HEK293T (cell line): ENCODE measurements around the gene NAGA.

ENCODE experiments used
- CTCF ChIA-PET: fragments of 350-600 bp; formaldehyde crosslinking; extraction: SDS; loops from one replicate; lab custom pipeline; 2021; ENCODE audit warnings: antibody characterized with exemption, inconsistent platforms; lab: Yijun Ruan, JAX
- POLR2A ChIA-PET: fragments of 350-600 bp; formaldehyde crosslinking; extraction: SDS; loops from one replicate; lab custom pipeline; 2020; ENCODE audit warnings: antibody characterized with exemption, inconsistent platforms; lab: Yijun Ruan, JAX
- DNase-seq: peaks from one replicate; pipeline ENCODE4 v3.0.0; 2012; ENCODE audit warnings: mixed read lengths; ENCODE audit errors: extremely low spot score
- ARNT ChIP-seq: fragments of 450-650 bp; IDR thresholded peaks from 2 replicates; pipeline ENCODE4 v1.6.1; 2017; ENCODE audit warnings: mild to moderate bottlenecking
- BHLHE40 ChIP-seq: fragments of 450-650 bp; IDR thresholded peaks from 2 replicates; pipeline ENCODE4 v1.6.1; 2016; ENCODE audit warnings: mild to moderate bottlenecking, moderate library complexity, borderline replicate concordance
- CTBP1 ChIP-seq: fragments of 450-650 bp; IDR thresholded peaks from 2 replicates; pipeline ENCODE4 v1.6.1; 2016; ENCODE audit warnings: borderline replicate concordance
- ELF4 ChIP-seq: fragments of 450-650 bp; IDR thresholded peaks from 2 replicates; pipeline ENCODE4 v1.6.1; 2017; ENCODE audit warnings: antibody characterized with exemption
- FOXA1 ChIP-seq: fragments of 450-650 bp; IDR thresholded peaks from 2 replicates; pipeline ENCODE4 v1.6.1; 2016; ENCODE audit warnings: mild to moderate bottlenecking
- FOXK2 ChIP-seq: fragments of 450-650 bp; IDR thresholded peaks from 2 replicates; pipeline ENCODE4 v1.6.1; 2016; ENCODE audit warnings: mild to moderate bottlenecking
- FOXM1 ChIP-seq: fragments of 450-650 bp; IDR thresholded peaks from 2 replicates; pipeline ENCODE4 v1.6.1; 2017; ENCODE audit warnings: mild to moderate bottlenecking, borderline replicate concordance
- HDGF ChIP-seq: fragments of 450-650 bp; IDR thresholded peaks from 2 replicates; pipeline ENCODE4 v1.6.1; 2017; ENCODE audit warnings: antibody characterized with exemption, borderline replicate concordance
- L3MBTL2 ChIP-seq: fragments of 450-650 bp; conservative IDR thresholded peaks from 2 replicates; pipeline ENCODE4 v1.6.1; 2016; ENCODE audit warnings: mild to moderate bottlenecking
- LEF1 ChIP-seq: fragments of 450-650 bp; IDR thresholded peaks from 2 replicates; pipeline ENCODE4 v1.6.1; 2017; ENCODE audit warnings: mild to moderate bottlenecking, borderline replicate concordance
- NFRKB ChIP-seq: fragments of 450-650 bp; IDR thresholded peaks from 2 replicates; pipeline ENCODE4 v1.6.1; 2016; ENCODE audit warnings: mild to moderate bottlenecking, moderate library complexity
- PKNOX1 ChIP-seq: fragments of 450-650 bp; IDR thresholded peaks from 2 replicates; pipeline ENCODE4 v1.6.1; 2016
- SP1 ChIP-seq: fragments of 450-650 bp; IDR thresholded peaks from 2 replicates; pipeline ENCODE4 v1.6.1; 2017
- SUZ12 ChIP-seq: fragments of 450-650 bp; IDR thresholded peaks from 2 replicates; pipeline ENCODE4 v1.6.1; 2016; ENCODE audit warnings: mild to moderate bottlenecking
- TARDBP ChIP-seq: fragments of 450-650 bp; IDR thresholded peaks from 2 replicates; pipeline ENCODE4 v1.6.1; 2016
- ZNF384 ChIP-seq: fragments of 450-650 bp; IDR thresholded peaks from 2 replicates; pipeline ENCODE4 v1.6.1; 2016

Gene NAGA

DNA sequence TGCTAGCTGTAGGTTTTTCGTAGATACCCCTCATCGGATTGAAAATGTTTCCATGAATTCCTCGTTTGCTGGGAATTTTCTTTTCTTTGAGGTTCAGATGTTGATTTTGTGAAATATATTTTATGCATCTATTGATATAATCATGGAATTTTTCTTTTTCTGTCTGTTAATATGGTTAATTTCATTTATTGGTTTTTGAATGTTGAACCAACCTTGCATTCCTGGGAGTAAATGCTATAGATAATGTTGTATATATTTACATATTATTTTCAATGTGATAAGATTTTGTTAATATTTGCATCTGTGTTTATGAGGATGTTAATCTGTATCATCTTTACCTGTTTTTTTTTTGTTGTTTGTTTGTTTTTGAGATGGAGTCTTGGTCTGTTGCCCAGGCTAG is 30.6 kb upstream of the NAGA start:
- ChIA-PET POLR2A (no interaction called here), CTCF (no interaction called here)
- DNase-seq, result no peak
- TF ChIP-seq FOXK2, result no peak
- no peak for TF ChIP-seq BHLHE40
- no peak for TF ChIP-seq PKNOX1
- TF ChIP-seq SUZ12, result no peak
- no peak for TF ChIP-seq L3MBTL2
- no peak for TF ChIP-seq NFRKB
- TF ChIP-seq ELF4, result no peak
- no peak for TF ChIP-seq SP1
- TF ChIP-seq ZNF384, result no peak
- no peak for TF ChIP-seq TARDBP
- TF ChIP-seq FOXM1, result no peak

DNA sequence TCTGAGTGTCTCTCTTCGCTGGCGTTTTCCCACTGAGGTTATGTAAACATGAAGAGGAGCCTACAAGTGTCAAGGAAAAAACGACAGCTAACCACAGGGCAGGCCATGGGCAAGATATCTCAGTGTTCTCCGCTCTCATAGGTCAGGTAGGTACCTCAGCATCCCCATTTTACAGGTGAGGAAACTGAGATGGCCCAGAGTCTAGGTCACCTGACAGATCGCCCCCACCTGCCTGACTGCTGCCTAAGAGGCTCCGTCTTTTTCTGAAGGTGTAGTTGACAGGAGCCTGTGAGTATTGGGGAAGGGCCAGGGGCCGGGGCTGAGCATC is 20.8 kb upstream of the NAGA start:
- ChIA-PET POLR2A (interaction anchor here (1.0 to 4.8 kb wide), 9 partner anchors 11 to 394 kb away, joined by 3 to 57 read pairs (median 6); partner anchors contain the start of genes CENPM, NAGA and SMDT1), CTCF (interaction anchor here (0.6 to 2.2 kb wide), 12 partner anchors 11 to 440 kb away, joined by 3 to 16 read pairs (median 3); no protein-coding TSS in a partner anchor)
- no peak for DNase-seq
- TF ChIP-seq FOXM1 (peak; percentile 19; the same call in 1 of the 2 replicates), ELF4 (no peak)

- CTCF ChIA-PET, result interaction anchor here (0.6 to 2.2 kb wide), 12 partner anchors 10 to 441 kb away, joined by 3 to 16 read pairs (median 3); no protein-coding TSS in a partner anchor
- no peak for TF ChIP-seq ZNF384
- peak; percentile 37; the same call in 1 of the 2 replicates for TF ChIP-seq ELF4
- TF ChIP-seq LEF1, result no peak
- TF ChIP-seq SP1, result no peak
- peak; percentile 49; the same call in 1 of the 2 replicates for TF ChIP-seq HDGF
- TF ChIP-seq PKNOX1, result peak; percentile 80
- TF ChIP-seq FOXM1, result no peak
- peak; percentile 64 for TF ChIP-seq L3MBTL2
- peak; percentile 97 for DNase-seq
- POLR2A ChIA-PET, result interaction anchor here (0.9 to 4.8 kb wide), 10 partner anchors 11 to 393 kb away, joined by 3 to 57 read pairs (median 6); partner anchors contain the start of genes CENPM, NAGA and SMDT1
Observed at GRCh38 chr22:42090596-42091454, 20.2 kb upstream of the NAGA start, which contains the start of gene NDUFA6. Gene NDUFA6, minus strand, starts transcription at chr22:42090772. Its CDS starts 28 bp downstream, at chr22:42090744.

GRCh38 chr22:42086051-42086450 is 15.4 kb upstream of the NAGA start:
- TF ChIP-seq NFRKB, result no peak
- no peak for TF ChIP-seq L3MBTL2
- TF ChIP-seq BHLHE40, result no peak
- TF ChIP-seq SP1, result no peak
- no peak for TF ChIP-seq TARDBP
- TF ChIP-seq ELF4, result no peak
- TF ChIP-seq ARNT, result no peak
- TF ChIP-seq FOXK2, result no peak
- no peak for TF ChIP-seq CTBP1
- TF ChIP-seq PKNOX1, result no peak
- no peak for TF ChIP-seq FOXA1
- TF ChIP-seq ZNF384, result no peak
- POLR2A ChIA-PET, result interaction anchor here (0.9 kb wide), 1 partner anchor 139 kb away, joined by 3 read pairs; the partner anchor contains the start of gene CENPM
- no peak for DNase-seq
- CTCF ChIA-PET, result interaction anchor here (0.5 kb wide), 1 partner anchor 10 kb away, joined by 3 read pairs; no protein-coding TSS in a partner anchor

DNA sequence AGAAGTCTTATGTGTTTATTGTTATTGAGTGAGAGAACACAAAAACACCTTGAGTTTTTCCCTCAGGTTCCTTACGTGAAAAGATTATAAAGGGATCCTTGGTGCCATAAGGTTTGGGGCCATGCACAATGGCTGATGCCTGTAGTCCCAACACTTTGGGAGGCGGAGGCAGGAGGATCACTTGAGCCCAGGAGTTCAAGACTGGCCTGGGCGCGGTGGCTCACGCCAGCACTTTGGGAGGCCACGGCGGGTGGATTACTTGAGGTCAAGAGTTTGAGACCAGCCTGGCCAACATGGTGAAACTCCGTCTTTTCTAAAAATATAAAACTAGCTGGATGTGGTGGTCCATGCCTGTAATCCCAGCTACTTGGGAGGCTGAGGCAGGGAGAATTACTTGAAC is 14.3 kb upstream of the NAGA start:
- no peak for DNase-seq
- ChIA-PET POLR2A (no interaction called here), CTCF (no interaction called here)
- TF ChIP-seq PKNOX1 (no peak), ZNF384 (no peak), SUZ12 (no peak), FOXK2 (no peak), HDGF (no peak), TARDBP (no peak), FOXM1 (no peak), NFRKB (no peak), CTBP1 (no peak), LEF1 (no peak)
